BJ (cell line): ENCODE measurements around the gene STK16. TPM values are rescaled to one million over a fixed set of nuclear protein-coding genes. Genes with fewer than 3 reads are reported as not detected.

Experiments
- CTCF ChIA-PET: fragments of 350-600 bp; formaldehyde crosslinking; extraction: SDS; loops from one replicate; lab custom pipeline; 2021; ENCODE audit warnings: antibody characterized with exemption, inconsistent platforms; lab: Yijun Ruan, JAX
- POLR2A ChIA-PET: fragments of 300-600 bp; sonication (Branson Sonifier 250); formaldehyde crosslinking; extraction: SDS; loops from one replicate; lab custom pipeline; 2021; ENCODE audit warnings: antibody characterized with exemption; lab: Charles Lee
- DNase-seq: peaks from one replicate; pipeline ENCODE4 v3.0.0-alpha.2; 2011; ENCODE audit warnings: low read depth
- H3K27me3 ChIP-seq: 2 replicates; pipeline ENCODE4 v1.6.0; 2011; ENCODE audit warnings: low read length; ENCODE audit not compliant: control insufficient read depth, insufficient read depth
- H3K36me3 ChIP-seq: 2 replicates; pipeline ENCODE4 v1.5.1; 2011; ENCODE audit warnings: low read length; ENCODE audit not compliant: control insufficient read depth, insufficient read depth
- H3K4me3 ChIP-seq: 2 replicates; pipeline ENCODE4 v1.5.1; 2011; ENCODE audit warnings: low read depth, mild to moderate bottlenecking, control low read depth, low read length
- CTCF ChIP-seq: IDR thresholded peaks from 2 replicates; pipeline ENCODE4 v1.5.1; 2011; ENCODE audit warnings: low read depth, mild to moderate bottlenecking, control low read depth, inconsistent platforms, low read length, moderate library complexity; ENCODE audit not compliant: insufficient read depth
- polyA plus RNA-seq: library from polyadenylated mRNA; depleted of rRNA; stranded (reverse); fragments of >200 nt; gene quantifications from 2 replicates; pipeline ENCODE4 v1.2.3, GENCODE V29; 2011

Gene STK16
- polyA plus RNA-seq, 1 experiment = 64.2 TPM

DNA sequence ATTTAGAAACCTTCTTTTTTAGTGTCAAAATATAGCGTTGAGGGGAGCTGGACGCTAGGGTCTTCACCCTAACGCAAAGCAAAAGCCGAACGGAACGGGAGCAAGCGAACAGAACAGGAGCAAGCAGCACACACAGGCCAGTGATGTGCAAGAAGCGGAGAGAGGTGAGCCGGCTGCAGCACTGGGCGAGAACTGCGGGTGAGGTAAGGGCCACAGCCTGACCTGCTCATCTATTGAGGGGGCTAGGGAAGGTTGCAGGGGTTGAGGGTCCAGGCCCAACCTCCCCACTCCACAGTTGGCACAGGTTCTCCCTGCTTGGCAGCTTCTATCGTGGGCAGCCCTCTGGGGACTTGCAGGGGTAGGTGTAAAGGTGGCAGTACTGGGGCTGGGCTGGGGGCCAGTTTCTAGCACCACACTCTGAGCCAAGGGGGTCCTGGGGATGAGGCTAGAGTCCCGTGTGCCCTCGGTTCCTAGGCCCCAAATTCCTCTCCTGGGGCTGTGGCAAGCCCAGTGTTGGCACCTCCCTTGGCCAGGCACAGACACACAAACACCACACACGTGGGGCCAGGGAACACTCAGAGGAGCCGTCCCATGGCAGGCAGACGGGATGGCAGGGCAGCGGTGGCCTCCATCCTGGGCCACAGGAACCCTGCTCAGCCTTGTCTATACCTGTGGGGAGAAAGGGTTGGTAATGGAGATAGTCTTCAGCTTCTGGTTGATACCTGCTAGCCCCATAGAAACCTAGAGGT is 25.3 kb upstream of the STK16 start:
- peaks cover 47% of the 10 kb centered on the region for H3K36me3 ChIP-seq
- H3K27me3 ChIP-seq = no peaks in the 10 kb centered on the region
- DNase-seq = no peak
- CTCF ChIA-PET = interaction anchor here (1.1 to 2.3 kb wide), 4 partner anchors 58 to 79 kb away, joined by 3 to 15 read pairs (median 5); no protein-coding TSS in a partner anchor
- no peak overlapping the region for H3K4me3 ChIP-seq
- POLR2A ChIA-PET = no interaction called here
- TF ChIP-seq CTCF = no peak

DNA sequence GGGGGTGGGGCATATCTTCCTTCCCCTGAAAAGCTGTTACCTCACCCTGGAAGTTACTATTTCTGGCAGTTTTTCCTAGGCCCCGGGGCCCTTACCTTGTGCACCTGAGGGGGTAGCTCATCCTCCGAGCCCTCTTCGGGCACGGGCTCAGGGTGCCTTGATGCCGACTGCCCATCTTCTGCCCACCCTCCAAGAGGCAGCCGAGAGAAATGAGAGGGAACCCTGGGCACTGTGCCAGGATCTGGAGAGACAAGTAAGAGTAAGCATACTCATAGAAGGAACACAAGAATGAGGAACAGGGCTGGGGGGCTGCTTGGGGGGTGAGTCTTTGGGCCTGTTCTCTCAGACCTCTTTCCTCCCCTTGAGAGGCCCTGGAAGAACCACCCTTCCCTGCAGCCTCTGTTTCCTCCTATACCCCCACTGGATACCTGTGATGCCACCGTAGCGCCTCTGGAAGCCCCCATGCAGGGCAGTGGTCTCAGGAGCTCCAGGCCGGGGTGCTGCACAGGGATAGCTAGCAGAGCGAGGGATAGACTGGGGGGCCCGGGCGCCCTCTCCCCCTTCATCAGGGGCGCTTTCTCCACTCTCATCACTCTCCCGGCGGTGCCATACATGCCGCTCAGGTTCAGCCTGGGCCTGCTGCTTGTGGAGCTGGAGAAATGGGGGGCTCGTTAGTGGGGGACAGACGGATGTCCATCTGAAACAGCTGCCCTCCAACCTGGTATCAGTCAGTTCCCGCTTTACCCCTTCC is 24.5 kb upstream of the STK16 start:
- ChIA-PET CTCF (interaction anchor here (2.2 to 2.3 kb wide), 2 partner anchors 74 to 78 kb away, joined by 7 to 15 read pairs; no protein-coding TSS in a partner anchor), POLR2A (no interaction called here)
- no peak for TF ChIP-seq CTCF
- no peaks in the 10 kb centered on the region for H3K27me3 ChIP-seq
- no peak for DNase-seq
- peaks cover 51% of the 10 kb centered on the region for H3K36me3 ChIP-seq
- H3K4me3 ChIP-seq = no peak overlapping the region

- Histone ChIP-seq H3K27me3 (no peaks in the 10 kb centered on the region), H3K36me3 (peaks cover 54% of the 10 kb centered on the region), H3K4me3 (no peak overlapping the region)
- POLR2A ChIA-PET = no interaction called here
- no peak for DNase-seq
- TF ChIP-seq CTCF = no peak
- CTCF ChIA-PET = interaction anchor here (2.2 kb wide), 1 partner anchor 73 kb away, joined by 15 read pairs; no protein-coding TSS in a partner anchor
These were observed 23.2 kb upstream of the STK16 start for GRCh38 chr2:219221957-219222518.

GRCh38 chr2:219223831-219224610 is 21.3 kb upstream of the STK16 start:
- CTCF ChIA-PET = interaction anchor here (0.8 to 1.0 kb wide), 2 partner anchors 55 to 75 kb away, joined by 4 read pairs; partner anchors contain the start of gene DNAJB2
- peaks cover 54% of the 10 kb centered on the region for H3K36me3 ChIP-seq
- DNase-seq = no peak

More at GRCh38 chr2:219223831-219224610, 21.3 kb upstream of the STK16 start:
- POLR2A ChIA-PET = no interaction called here
- TF ChIP-seq CTCF = no peak
- H3K27me3 ChIP-seq = no peaks in the 10 kb centered on the region
- H3K4me3 ChIP-seq = no peak overlapping the region
